SK-N-SH treated with all-trans-retinoic acid at 6 μM for 48 hours (cell line): ENCODE measurements around the gene IDH3B.

Source experiments
- ATAC-seq: fragments of 200-7000 bp; cut with Tn5 transposase; 3 replicates; pipeline ENCODE4 v1.9.1; 2020; ENCODE audit warnings: mild to moderate bottlenecking, moderate library complexity
- BACH2 ChIP-seq: fragments of 250-450 bp; sonication (Bioruptor Pico); IDR thresholded peaks from 2 replicates; pipeline ENCODE4 v1.9.0; 2021; ENCODE audit warnings: mild to moderate bottlenecking, borderline replicate concordance
- CREB5 ChIP-seq: fragments of 250-450 bp; sonication (Bioruptor Pico); IDR thresholded peaks from 2 replicates; pipeline ENCODE4 v1.5.1; 2020; ENCODE audit warnings: low read depth, mild to moderate bottlenecking, moderate library complexity
- CSDC2 ChIP-seq: fragments of 250-450 bp; sonication (Bioruptor Pico); IDR thresholded peaks from 2 replicates; pipeline ENCODE4 v1.5.0; 2020; ENCODE audit warnings: mild to moderate bottlenecking, moderate library complexity
- ESRRG ChIP-seq: fragments of 250-450 bp; sonication (Bioruptor Pico); IDR thresholded peaks from 2 replicates; pipeline ENCODE4 v1.6.1; 2021; ENCODE audit warnings: mild to moderate bottlenecking
- GLIS3 ChIP-seq: fragments of 250-450 bp; sonication (Bioruptor Pico); IDR thresholded peaks from 2 replicates; pipeline ENCODE4 v1.5.0; 2020; ENCODE audit warnings: mild to moderate bottlenecking, moderate library complexity
- ISL1 ChIP-seq: fragments of 250-450 bp; sonication (Bioruptor Pico); IDR thresholded peaks from 2 replicates; pipeline ENCODE4 v2.1.2; 2022; ENCODE audit warnings: mild to moderate bottlenecking, moderate library complexity
- OSR1 ChIP-seq: fragments of 250-450 bp; sonication (Bioruptor Pico); IDR thresholded peaks from 2 replicates; pipeline ENCODE4 v1.8.0; 2022; ENCODE audit warnings: moderate library complexity, mild to moderate bottlenecking, inconsistent platforms
- PATZ1 ChIP-seq: fragments of 250-450 bp; sonication (Bioruptor Pico); IDR thresholded peaks from 2 replicates; pipeline ENCODE4 v1.8.0; 2020; ENCODE audit warnings: mild to moderate bottlenecking, moderate library complexity, borderline replicate concordance
- POU6F1 ChIP-seq: fragments of 250-450 bp; sonication (Bioruptor Pico); IDR thresholded peaks from 2 replicates; pipeline ENCODE4 v1.8.0; 2021; ENCODE audit warnings: low read depth, mild to moderate bottlenecking, moderate library complexity, borderline replicate concordance
- PPARA ChIP-seq: fragments of 250-450 bp; sonication (Bioruptor Pico); IDR thresholded peaks from 2 replicates; pipeline ENCODE4 v1.5.0; 2020; ENCODE audit warnings: mild to moderate bottlenecking, borderline replicate concordance
- RARB ChIP-seq: fragments of 250-450 bp; sonication (Bioruptor Pico); IDR thresholded peaks from 2 replicates; pipeline ENCODE4 v1.8.0; 2021; ENCODE audit warnings: mild to moderate bottlenecking, moderate library complexity
- SNAI2 ChIP-seq: fragments of 250-450 bp; sonication (Bioruptor Pico); IDR thresholded peaks from 2 replicates; pipeline ENCODE4 v1.5.0; 2020; ENCODE audit warnings: mild to moderate bottlenecking, moderate library complexity
- TCF4 ChIP-seq: fragments of 250-450 bp; sonication (Bioruptor Pico); IDR thresholded peaks from 2 replicates; pipeline ENCODE4 v1.8.0; 2021; ENCODE audit warnings: mild to moderate bottlenecking, moderate library complexity, borderline replicate concordance
- TOX ChIP-seq: fragments of 250-450 bp; sonication (Bioruptor Pico); IDR thresholded peaks from 2 replicates; pipeline ENCODE4 v1.8.0; 2021; ENCODE audit warnings: mild to moderate bottlenecking, moderate library complexity, borderline replicate concordance
- TSHZ2 ChIP-seq: fragments of 250-450 bp; sonication (Bioruptor Pico); IDR thresholded peaks from 2 replicates; pipeline ENCODE4 v1.5.0; 2020; ENCODE audit warnings: mild to moderate bottlenecking, moderate library complexity
- ZC3H10 ChIP-seq: fragments of 250-450 bp; sonication (Bioruptor Pico); IDR thresholded peaks from 2 replicates; pipeline ENCODE4 v1.5.1; 2021; ENCODE audit warnings: mild to moderate bottlenecking, moderate library complexity
- ZFP3 ChIP-seq: fragments of 250-450 bp; sonication (Bioruptor Pico); IDR thresholded peaks from 2 replicates; pipeline ENCODE4 v1.5.0; 2020; ENCODE audit warnings: mild to moderate bottlenecking, moderate library complexity
- ZFP30 ChIP-seq: fragments of 450-650 bp; formaldehyde crosslinking; IDR thresholded peaks from 2 replicates; pipeline ENCODE4 v1.5.0; 2022; ENCODE audit warnings: mild to moderate bottlenecking, moderate library complexity
- ZNF565 ChIP-seq: fragments of 450-650 bp; formaldehyde crosslinking; conservative IDR thresholded peaks from 2 replicates; pipeline ENCODE4 v1.5.0; 2020; ENCODE audit warnings: low read depth, mild to moderate bottlenecking, moderate library complexity
- ZNF70 ChIP-seq: fragments of 450-650 bp; formaldehyde crosslinking; IDR thresholded peaks from 2 replicates; pipeline ENCODE4 v1.5.0; 2020; ENCODE audit warnings: mild to moderate bottlenecking, moderate library complexity
- ZNF8 ChIP-seq: fragments of 450-650 bp; formaldehyde crosslinking; IDR thresholded peaks from 2 replicates; pipeline ENCODE4 v1.5.0; 2020; ENCODE audit warnings: mild to moderate bottlenecking, moderate library complexity

IDH3B gene

GRCh38 chr20:2692886-2693285 lies 28.9 kb upstream of the IDH3B start:
- TF ChIP-seq ISL1 (CRISPR knock-in tag) (no peak), ZNF8 (CRISPR knock-in tag) (no peak), TOX (no peak), SNAI2 (CRISPR knock-in tag) (no peak), PATZ1 (no peak), ZFP30 (CRISPR knock-in tag) (no peak), ESRRG (CRISPR knock-in tag) (no peak), POU6F1 (no peak)
- ATAC-seq, result no peak

- TF ChIP-seq ZNF70 (CRISPR knock-in tag), result no peak
- TF ChIP-seq TSHZ2, result peak; percentile 22; the same call in 1 of the 2 replicates
- peak; percentile 47; the same call in 1 of the 2 replicates for TF ChIP-seq CSDC2 (CRISPR knock-in tag)
- ATAC-seq, result peak; percentile 17
Measured at GRCh38 chr20:2692036-2692885, 28.2 kb upstream of the IDH3B start, which contains the start of gene EBF4. Gene EBF4, plus strand, starts transcription at chr20:2692780. Its CDS starts 866 bp downstream, at chr20:2693646.

- TF ChIP-seq OSR1 (no peak), ZNF565 (CRISPR knock-in tag) (no peak), TOX (no peak), POU6F1 (no peak), RARB (no peak), CSDC2 (CRISPR knock-in tag) (no peak), SNAI2 (CRISPR knock-in tag) (no peak), ESRRG (CRISPR knock-in tag) (no peak), ZNF8 (CRISPR knock-in tag) (no peak), TCF4 (CRISPR knock-in tag) (no peak), BACH2 (CRISPR knock-in tag) (no peak), CREB5 (CRISPR knock-in tag) (no peak), PPARA (no peak), ISL1 (CRISPR knock-in tag) (no peak), ZFP3 (no peak), ZC3H10 (CRISPR knock-in tag) (no peak), ZFP30 (CRISPR knock-in tag) (no peak), GLIS3 (CRISPR knock-in tag) (no peak)
- ATAC-seq, result no peak
Measured at GRCh38 chr20:2691663-2692035, 27.6 kb upstream of the IDH3B start.
